ENCODE data around the gene UNK. TPM values are rescaled to one million over a fixed set of nuclear protein-coding genes. Genes with fewer than 3 reads are reported as not detected.

The UNK gene
- total RNA-seq, 2 donors from 2014 or later: 30.6 to 39.8 TPM

DNA sequence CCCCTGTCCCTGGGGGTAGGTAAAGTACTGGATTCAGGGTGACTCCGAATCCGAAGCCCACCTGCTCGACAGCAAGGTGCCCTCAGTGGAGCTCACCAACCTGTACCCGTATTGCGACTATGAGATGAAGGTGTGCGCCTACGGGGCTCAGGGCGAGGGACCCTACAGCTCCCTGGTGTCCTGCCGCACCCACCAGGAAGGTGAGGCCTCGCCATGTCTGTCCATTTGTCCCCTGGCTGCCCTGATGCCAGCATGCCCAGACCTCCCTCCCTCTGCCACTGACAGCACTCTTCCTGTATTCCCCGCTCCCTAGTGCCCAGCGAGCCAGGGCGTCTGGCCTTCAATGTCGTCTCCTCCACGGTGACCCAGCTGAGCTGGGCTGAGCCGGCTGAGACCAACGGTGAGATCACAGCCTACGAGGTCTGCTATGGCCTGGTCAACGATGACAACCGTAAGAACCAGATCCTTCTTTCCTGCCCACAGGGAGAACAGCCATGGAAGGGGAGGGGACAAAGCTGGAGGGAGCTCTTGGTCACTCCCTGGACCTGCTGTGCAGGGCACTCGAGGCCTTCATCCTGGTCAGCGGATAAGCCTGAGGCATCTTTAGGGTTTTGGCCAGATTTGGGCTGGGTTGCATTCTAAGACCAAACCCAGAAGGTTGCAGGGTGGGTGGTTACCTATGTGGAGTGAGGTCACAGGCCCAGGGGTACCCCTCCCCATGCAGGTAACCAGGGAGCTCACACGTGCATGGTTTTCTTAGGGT is 33.8 kb upstream of the UNK start:
- peaks cover 0 to 6% of the 10 kb centered on the region in 2 donors for H3K27me3 Mint-ChIP-seq
- DNase-seq (ENCODE audit: low spot score): no peak
- no peak overlapping the region for H3K27ac Mint-ChIP-seq
- peaks cover 12 to 13% of the 10 kb centered on the region in 2 donors for H3K4me1 Mint-ChIP-seq (ENCODE audit: low read depth in 2 of 2)
- no peaks in the 10 kb centered on the region for H3K36me3 Mint-ChIP-seq
- H3K9me3 Mint-ChIP-seq: no peaks in the 10 kb centered on the region
- ATAC-seq: no peak
- no peak overlapping the region for H3K4me3 Mint-ChIP-seq

DNA sequence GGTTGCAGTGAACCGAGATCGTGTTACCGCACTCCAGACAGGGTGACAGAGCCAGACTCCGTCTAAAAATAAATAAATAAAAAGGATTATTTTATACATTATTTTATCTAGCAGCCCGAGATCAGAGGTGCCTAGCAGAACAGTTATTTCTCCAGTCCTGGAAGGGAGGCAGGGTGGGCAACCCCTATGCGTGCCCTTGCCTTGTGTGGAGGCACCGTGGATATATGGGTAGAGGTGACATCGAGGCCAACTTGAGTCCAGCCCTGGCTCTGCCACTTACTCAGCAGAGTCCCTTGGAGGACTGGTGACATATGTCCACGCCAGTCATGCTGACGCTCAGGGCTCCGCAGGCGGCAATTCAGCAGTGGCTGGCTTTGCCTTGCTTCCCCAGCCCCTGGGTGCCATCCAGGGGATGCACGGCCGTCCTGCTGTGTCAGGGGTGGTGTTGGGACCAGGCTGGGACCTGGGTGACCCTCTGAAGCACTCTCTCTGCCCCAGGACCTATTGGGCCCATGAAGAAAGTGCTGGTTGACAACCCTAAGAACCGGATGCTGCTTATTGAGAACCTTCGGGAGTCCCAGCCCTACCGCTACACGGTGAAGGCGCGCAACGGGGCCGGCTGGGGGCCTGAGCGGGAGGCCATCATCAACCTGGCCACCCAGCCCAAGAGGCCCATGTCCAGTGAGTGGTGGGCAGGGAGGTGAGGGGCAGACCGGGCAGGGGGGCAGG is 32.8 kb upstream of the UNK start:
- no peaks in the 10 kb centered on the region for H3K36me3 Mint-ChIP-seq
- H3K4me3 Mint-ChIP-seq: no peak overlapping the region
- no peak overlapping the region for H3K27ac Mint-ChIP-seq
- H3K4me1 Mint-ChIP-seq (ENCODE audit: low read depth in 2 of 2): peaks cover 12 to 13% of the 10 kb centered on the region in 2 donors
- peaks cover 0 to 6% of the 10 kb centered on the region in 2 donors for H3K27me3 Mint-ChIP-seq
- DNase-seq (ENCODE audit: low spot score) (no peak), ATAC-seq (no peak)
- no peaks in the 10 kb centered on the region for H3K9me3 Mint-ChIP-seq

DNA sequence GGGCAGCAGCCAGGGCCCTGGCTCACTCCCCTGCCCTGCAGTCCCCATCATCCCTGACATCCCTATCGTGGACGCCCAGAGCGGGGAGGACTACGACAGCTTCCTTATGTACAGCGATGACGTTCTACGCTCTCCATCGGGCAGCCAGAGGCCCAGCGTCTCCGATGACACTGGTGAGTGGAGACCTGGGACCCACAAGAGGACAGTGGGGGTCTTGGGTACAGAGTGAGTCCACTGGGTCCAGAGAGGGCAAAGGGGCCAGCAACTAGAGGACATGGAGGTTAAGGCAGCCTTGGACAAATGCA is 32.2 kb upstream of the UNK start:
- no peak overlapping the region for H3K4me3 Mint-ChIP-seq

DNA sequence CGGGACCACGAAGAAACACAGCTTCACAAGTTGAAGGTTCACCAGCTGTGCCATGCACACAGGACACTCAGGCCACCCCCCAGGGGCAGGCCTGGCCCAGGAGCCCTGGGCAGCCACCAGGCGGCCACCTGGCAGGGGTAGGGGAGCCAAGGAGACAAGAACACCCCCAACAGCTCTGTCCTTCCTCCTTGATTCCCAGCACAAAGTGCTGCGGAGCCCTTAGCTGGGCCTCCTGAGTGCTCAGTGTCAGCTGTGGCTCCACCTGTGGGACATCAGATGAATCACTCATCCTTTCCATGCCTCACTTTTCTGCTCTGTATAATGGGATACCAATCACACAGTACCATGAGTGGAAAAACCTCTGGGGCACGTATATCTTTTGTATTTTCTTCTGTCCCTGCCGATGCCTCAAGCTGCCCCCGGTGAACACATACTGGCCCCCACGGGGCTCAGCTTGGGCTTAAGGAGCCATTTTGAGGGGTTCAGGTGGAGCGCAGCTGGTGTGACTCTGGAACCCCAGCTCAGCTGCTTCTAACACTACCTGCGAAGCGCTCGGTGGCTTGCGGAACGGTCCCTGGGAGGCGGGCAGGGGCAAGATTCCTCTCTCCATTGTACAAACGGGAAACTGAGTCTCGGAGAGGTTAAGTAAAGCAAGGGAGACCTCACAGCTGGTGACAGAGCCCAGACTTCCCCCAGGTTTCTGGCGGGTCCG is 31.6 kb upstream of the UNK start:
- Mint-ChIP-seq H3K4me3 (peak overlapping the region; percentile 42), H3K27me3 (peaks cover 0 to 3% of the 10 kb centered on the region in 2 donors), H3K9me3 (no peaks in the 10 kb centered on the region), H3K36me3 (no peaks in the 10 kb centered on the region), H3K4me1 (ENCODE audit: low read depth in 2 of 2) (peaks cover 8 to 9% of the 10 kb centered on the region in 2 donors), H3K27ac (no peak overlapping the region)
- DNase-seq (ENCODE audit: low spot score) (no peak), ATAC-seq (no peak)

More for the DNA sequence above, 32.2 kb upstream of the UNK start:
- peaks cover 0 to 6% of the 10 kb centered on the region in 2 donors for H3K27me3 Mint-ChIP-seq
- ATAC-seq (no peak), DNase-seq (ENCODE audit: low spot score) (no peak)
- no peaks in the 10 kb centered on the region for H3K36me3 Mint-ChIP-seq
- no peaks in the 10 kb centered on the region for H3K9me3 Mint-ChIP-seq
- H3K27ac Mint-ChIP-seq: no peak overlapping the region
- peaks cover 12 to 13% of the 10 kb centered on the region in 2 donors for H3K4me1 Mint-ChIP-seq (ENCODE audit: low read depth in 2 of 2)

DNA sequence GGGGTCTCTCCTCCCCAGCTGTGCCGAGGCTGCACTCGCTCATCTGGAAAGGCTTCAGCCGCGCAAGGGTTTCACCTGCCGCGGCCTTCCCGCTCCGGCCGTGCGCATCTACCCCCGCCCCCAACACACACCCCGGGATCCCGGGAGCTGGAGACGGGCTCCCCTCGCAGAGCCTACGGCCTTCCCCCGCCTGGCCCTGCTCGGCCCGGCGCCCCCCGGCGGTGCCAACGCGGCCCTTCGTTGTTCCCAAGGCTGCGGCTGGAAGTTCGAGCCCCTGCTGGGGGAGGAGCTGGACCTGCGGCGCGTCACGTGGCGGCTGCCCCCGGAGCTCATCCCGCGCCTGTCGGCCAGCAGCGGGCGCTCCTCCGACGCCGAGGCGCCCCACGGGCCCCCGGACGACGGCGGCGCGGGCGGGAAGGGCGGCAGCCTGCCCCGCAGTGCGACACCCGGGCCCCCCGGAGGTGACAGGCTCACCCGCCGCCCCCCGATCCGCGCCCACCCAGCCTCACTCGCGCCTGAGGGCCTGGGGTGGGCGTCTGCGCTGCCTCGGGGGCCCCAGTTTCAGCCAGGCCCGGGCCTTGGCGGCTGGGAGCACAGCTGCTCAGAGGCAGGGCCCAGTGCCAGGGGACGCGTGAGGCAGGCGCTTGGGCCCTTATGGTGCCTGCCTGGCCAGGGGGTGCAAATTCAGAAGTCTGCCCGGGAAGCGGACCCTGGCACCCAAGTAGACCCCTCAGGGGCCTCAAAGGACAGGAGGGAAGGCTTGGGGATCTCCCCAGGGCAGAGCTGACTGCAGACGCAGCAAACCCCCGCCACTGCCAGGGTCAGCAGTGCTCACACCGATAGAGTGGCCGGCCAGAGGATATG is 30.9 kb upstream of the UNK start:
- Mint-ChIP-seq H3K4me1 (ENCODE audit: low read depth in 2 of 2) (peaks cover 6 to 9% of the 10 kb centered on the region in 2 donors), H3K4me3 (no peak overlapping the region), H3K9me3 (no peaks in the 10 kb centered on the region), H3K27ac (no peak overlapping the region), H3K27me3 (peaks cover 0 to 3% of the 10 kb centered on the region in 2 donors), H3K36me3 (no peaks in the 10 kb centered on the region)
- DNase-seq (ENCODE audit: low spot score): peak; percentile 87
- ATAC-seq: peak; percentile 83 to 89

DNA sequence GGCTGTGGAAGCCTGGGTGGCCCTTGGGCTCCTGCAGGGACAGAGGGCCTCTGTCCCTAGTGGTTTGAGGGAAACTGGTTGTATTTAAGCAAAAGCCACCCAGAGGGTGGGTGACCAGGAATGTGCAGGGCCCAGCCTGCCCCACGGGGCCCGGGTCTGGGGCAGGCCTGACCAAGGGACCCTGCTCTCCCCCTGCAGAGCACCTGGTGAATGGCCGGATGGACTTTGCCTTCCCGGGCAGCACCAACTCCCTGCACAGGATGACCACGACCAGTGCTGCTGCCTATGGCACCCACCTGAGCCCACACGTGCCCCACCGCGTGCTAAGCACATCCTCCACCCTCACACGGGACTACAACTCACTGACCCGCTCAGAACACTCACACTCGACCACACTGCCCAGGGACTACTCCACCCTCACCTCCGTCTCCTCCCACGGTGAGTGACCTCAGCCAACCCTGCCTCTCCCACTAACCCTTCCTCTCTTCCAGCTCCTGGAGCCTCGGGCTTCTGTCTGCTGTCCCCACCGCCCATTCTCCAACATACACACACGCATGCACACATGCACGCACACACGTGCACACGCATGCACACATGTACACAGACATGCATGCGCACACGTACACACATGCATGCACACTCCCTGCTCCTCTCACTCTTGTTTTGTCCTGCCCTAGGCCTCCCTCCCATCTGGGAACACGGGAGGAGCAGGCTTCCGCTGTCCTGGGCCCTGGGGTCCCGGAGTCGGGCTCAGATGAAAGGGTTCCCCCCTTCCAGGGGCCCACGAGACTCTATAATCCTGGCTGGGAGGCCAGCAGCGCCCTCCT is 30.0 kb upstream of the UNK start:
- Mint-ChIP-seq H3K36me3 (no peaks in the 10 kb centered on the region), H3K27me3 (peaks cover 0 to 3% of the 10 kb centered on the region in 2 donors), H3K4me3 (peak overlapping the region; percentile 40), H3K4me1 (ENCODE audit: low read depth in 2 of 2) (peaks cover 6 to 9% of the 10 kb centered on the region in 2 donors), H3K9me3 (no peaks in the 10 kb centered on the region), H3K27ac (peak overlapping the region; percentile 15 to 80)
- DNase-seq (ENCODE audit: low spot score) (no peak), ATAC-seq (no peak)

DNA sequence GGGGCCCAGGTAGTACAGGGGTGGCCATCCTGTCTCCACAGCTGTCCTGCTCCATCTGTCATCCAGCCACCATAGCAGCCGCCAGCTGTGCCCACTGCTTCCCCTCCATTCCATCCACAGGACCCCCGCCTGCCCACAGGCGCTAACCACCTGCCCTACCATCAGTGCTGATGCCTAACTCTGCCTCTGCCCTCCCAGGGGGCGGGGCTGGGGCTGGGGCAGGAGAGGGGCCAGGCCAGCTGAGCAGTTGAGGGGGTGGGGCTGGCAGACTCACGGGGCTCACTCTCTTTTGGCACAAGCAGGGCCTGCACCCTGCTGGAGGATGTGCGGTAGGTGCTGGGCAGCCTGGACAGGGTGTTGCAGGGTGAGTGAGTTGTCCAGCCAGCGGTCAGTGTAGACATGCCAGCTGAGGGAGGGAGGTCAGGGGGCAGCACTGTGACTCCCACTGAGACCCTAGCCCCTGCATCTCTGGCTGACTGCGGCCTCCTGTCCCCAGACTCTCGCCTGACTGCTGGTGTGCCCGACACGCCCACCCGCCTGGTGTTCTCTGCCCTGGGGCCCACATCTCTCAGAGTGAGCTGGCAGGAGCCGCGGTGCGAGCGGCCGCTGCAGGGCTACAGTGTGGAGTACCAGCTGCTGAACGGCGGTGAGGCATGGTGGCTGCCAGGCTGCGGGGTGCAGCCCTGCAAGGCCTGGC is 29.3 kb upstream of the UNK start:
- ATAC-seq (no peak), DNase-seq (ENCODE audit: low spot score) (no peak)
- no peaks in the 10 kb centered on the region for H3K9me3 Mint-ChIP-seq
- H3K27ac Mint-ChIP-seq: peak overlapping the region; percentile 15 to 80
- H3K36me3 Mint-ChIP-seq: no peaks in the 10 kb centered on the region
- peak overlapping the region; percentile 40 for H3K4me3 Mint-ChIP-seq
- peaks cover 0 to 3% of the 10 kb centered on the region in 2 donors for H3K27me3 Mint-ChIP-seq
- H3K4me1 Mint-ChIP-seq (ENCODE audit: low read depth in 2 of 2): peaks cover 5 to 6% of the 10 kb centered on the region in 2 donors

DNA sequence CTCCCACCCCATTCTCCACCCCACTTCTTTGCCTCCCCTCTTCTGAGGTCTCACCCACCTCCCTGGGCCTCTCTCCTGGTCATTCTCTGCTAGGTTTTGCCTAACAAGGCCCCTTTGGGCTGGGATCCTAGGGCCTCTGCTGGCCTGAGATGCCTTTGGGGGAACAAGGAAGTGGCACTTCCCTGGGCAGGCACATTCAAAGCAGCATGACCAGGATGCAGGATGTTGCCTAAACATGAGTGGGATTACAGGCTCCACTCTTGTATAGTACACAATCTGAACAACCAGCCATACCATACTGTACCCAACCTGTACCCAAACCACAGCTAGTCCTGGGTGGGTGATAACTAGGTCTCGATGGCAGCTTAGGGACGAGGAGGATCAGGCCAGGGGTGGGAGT is 28.6 kb upstream of the UNK start:
- Mint-ChIP-seq H3K4me3 (no peak overlapping the region), H3K27ac (no peak overlapping the region), H3K27me3 (peaks cover 0 to 3% of the 10 kb centered on the region in 2 donors), H3K4me1 (ENCODE audit: low read depth in 2 of 2) (peaks cover 5 to 6% of the 10 kb centered on the region in 2 donors), H3K36me3 (no peaks in the 10 kb centered on the region), H3K9me3 (no peaks in the 10 kb centered on the region)
- DNase-seq (ENCODE audit: low spot score) (no peak), ATAC-seq (no peak)

DNA sequence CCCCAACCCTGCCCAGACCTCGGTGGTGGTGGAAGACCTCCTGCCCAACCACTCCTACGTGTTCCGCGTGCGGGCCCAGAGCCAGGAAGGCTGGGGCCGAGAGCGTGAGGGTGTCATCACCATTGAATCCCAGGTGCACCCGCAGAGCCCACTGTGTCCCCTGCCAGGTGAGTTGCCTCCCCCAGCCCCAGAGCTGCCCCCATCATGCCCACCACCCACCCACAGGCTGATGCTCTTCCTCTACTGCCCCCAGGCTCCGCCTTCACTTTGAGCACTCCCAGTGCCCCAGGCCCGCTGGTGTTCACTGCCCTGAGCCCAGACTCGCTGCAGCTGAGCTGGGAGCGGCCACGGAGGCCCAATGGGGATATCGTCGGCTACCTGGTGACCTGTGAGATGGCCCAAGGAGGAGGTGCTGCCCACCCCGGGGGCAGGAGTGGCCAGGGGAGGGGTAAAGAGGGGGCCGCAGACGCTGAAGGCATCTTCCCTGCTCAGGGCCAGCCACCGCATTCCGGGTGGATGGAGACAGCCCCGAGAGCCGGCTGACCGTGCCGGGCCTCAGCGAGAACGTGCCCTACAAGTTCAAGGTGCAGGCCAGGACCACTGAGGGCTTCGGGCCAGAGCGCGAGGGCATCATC is 28.0 kb upstream of the UNK start:
- Mint-ChIP-seq H3K4me3 (no peak overlapping the region), H3K27me3 (peaks cover 0 to 3% of the 10 kb centered on the region in 2 donors), H3K36me3 (no peaks in the 10 kb centered on the region), H3K27ac (no peak overlapping the region), H3K4me1 (ENCODE audit: low read depth in 2 of 2) (peaks cover 5 to 6% of the 10 kb centered on the region in 2 donors), H3K9me3 (no peaks in the 10 kb centered on the region)
- ATAC-seq (no peak), DNase-seq (ENCODE audit: low spot score) (no peak)

DNA sequence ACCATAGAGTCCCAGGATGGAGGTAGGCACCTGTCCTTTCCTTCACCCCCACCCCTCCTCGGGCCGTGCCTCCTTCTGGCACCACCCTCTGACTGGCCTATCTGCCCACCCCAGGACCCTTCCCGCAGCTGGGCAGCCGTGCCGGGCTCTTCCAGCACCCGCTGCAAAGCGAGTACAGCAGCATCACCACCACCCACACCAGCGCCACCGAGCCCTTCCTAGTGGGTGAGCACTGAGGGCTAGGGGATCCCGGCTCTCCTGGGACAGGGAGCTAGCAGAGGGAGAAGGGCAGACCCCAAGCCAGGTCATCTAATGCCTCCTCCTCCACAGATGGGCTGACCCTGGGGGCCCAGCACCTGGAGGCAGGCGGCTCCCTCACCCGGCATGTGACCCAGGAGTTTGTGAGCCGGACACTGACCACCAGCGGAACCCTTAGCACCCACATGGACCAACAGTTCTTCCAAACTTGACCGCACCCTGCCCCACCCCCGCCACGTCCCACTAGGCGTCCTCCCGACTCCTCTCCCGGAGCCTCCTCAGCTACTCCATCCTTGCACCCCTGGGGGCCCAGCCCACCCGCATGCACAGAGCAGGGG is 27.4 kb upstream of the UNK start:
- no peak for ATAC-seq
- no peaks in the 10 kb centered on the region for H3K9me3 Mint-ChIP-seq
- peaks cover 0 to 3% of the 10 kb centered on the region in 2 donors for H3K27me3 Mint-ChIP-seq
- DNase-seq (ENCODE audit: low spot score): no peak
- H3K4me1 Mint-ChIP-seq (ENCODE audit: low read depth in 2 of 2): peaks cover 5 to 6% of the 10 kb centered on the region in 2 donors
- no peaks in the 10 kb centered on the region for H3K36me3 Mint-ChIP-seq
- H3K4me3 Mint-ChIP-seq: no peak overlapping the region
- H3K27ac Mint-ChIP-seq: no peak overlapping the region

DNA sequence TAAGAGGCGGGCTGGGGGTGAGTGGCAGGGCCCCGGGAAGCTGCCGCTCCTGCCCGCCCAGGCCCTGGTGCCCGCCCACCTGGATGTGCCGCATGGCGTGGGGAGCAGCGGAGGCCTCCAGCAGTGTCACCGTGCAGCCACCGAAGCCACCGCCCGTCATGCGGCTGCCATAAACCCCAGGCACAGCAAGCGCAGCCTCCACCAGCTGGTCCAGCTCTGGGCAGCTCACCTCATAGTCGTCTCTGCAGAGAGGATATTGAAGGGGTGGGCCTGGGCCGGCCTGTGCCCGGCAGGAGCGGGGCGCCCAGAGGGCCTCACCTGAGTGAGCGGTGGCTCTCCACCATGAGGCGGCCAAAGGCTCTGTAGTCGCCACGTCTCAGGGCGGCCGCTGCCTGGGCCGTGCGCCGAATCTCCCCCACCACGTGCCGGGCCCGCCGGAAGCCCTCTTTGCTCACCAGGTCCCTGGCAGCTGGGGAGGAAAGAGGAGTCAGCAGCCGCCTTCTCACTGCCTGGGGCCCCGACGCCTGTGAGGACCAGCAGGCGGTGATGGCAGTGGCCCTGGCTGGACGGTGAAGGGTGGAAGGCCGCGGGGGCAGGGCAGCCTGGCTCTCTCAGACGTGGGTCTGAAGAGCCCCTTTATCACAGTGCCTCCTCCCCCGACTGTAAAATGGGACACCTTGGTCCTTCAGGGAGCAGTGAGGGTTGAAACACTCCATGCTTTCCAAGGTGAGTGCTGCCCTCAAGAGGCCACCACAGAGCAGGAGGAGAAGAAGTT is 26.3 kb upstream of the UNK start:
- DNase-seq (ENCODE audit: low spot score): no peak
- H3K36me3 Mint-ChIP-seq: no peaks in the 10 kb centered on the region
- peak overlapping the region in 1 of 2 donors; percentile 29 for H3K27ac Mint-ChIP-seq
- no peak for ATAC-seq
- H3K9me3 Mint-ChIP-seq: no peaks in the 10 kb centered on the region
- peaks cover 6 to 7% of the 10 kb centered on the region in 2 donors for H3K4me1 Mint-ChIP-seq (ENCODE audit: low read depth in 2 of 2)
- H3K27me3 Mint-ChIP-seq: peaks cover 0 to 3% of the 10 kb centered on the region in 2 donors
- H3K4me3 Mint-ChIP-seq: no peak overlapping the region

Measured in natural killer cell treated with Interleukin-12 subunit alpha and Interleukin-12 subunit beta and Interleukin-15 and Interleukin-18, amount 100 ng/mL, for 72 hours (primary cell).